Urinary bladder (tissue), 4 donors: Measurements from ENCODE around the gene CHIT1. TPM values are rescaled to one million over a fixed set of nuclear protein-coding genes. Genes with fewer than 3 reads are reported as not detected.
"Not testable (repeated sequence)": the region's sequence is repeated elsewhere in the genome, so short reads cannot be mapped to it uniquely, and the experiment has no call there.

Experiments used
- DNase-seq: peaks from one replicate; pipeline ENCODE4 v3.0.0-alpha.2; 2015; ENCODE audit errors: extremely low spot score
- H3K27ac ChIP-seq: one replicate; pipeline ENCODE4 v1.5.1; 2013; ENCODE audit warnings: low read depth, mild to moderate bottlenecking, moderate library complexity
- H3K36me3 ChIP-seq: one replicate; pipeline ENCODE4 v1.6.1; 2013; ENCODE audit warnings: mild to moderate bottlenecking, moderate library complexity; ENCODE audit not compliant: insufficient read depth
- H3K4me1 ChIP-seq: one replicate; pipeline ENCODE4 v1.6.1; 2013; ENCODE audit warnings: mild to moderate bottlenecking, moderate library complexity; ENCODE audit not compliant: insufficient read depth
- H3K4me3 ChIP-seq: one replicate; pipeline ENCODE4 v1.5.1; 2013; ENCODE audit warnings: low read depth, low read length
- WGBS: extraction: QIAGEN DNeasy Blood & Tissue Kit; methylation state at CpG from one replicate; pipeline ENCODE4 v1.1.7; 2013; 5-methylcytosine and 5-hydroxymethylcytosine counted together
- polyA plus RNA-seq: library from polyadenylated mRNA; stranded (reverse); fragments of 200-250 nt; gene quantifications from one replicate; pipeline ENCODE4 v1.2.3, GENCODE V29; 2013
- total RNA-seq: library from RNA; depleted of rRNA; stranded (reverse); fragments of >200 nt; gene quantifications from one replicate; pipeline ENCODE4 v1.2.3, GENCODE V29; 2014
- donor health status: healthy with polysubstance abuse.
- donor health status: healthy.

Gene CHIT1
- total and polyA plus RNA-seq, 2 donors: 0.11 TPM; not detected in 1

- Histone ChIP-seq H3K27ac (no peak overlapping the region), H3K4me1 (no peaks in the 10 kb centered on the region), H3K36me3 (no peaks in the 10 kb centered on the region), H3K4me3 (no peak overlapping the region)
- 36% methylated on average over 8 of the region's 8 CpGs for WGBS
- peak; percentile 43 for DNase-seq
Observed at GRCh38 chr1:203271018-203271743, 41.7 kb upstream of the CHIT1 start.

GRCh38 chr1:203270448-203270847 is 41.0 kb upstream of the CHIT1 start:
- 84% methylated on average over 4 of the region's 4 CpGs for WGBS
- Histone ChIP-seq H3K36me3 (no peaks in the 10 kb centered on the region), H3K4me3 (no peak overlapping the region), H3K27ac (no peak overlapping the region), H3K4me1 (no peaks in the 10 kb centered on the region)
- DNase-seq: no peak

DNA sequence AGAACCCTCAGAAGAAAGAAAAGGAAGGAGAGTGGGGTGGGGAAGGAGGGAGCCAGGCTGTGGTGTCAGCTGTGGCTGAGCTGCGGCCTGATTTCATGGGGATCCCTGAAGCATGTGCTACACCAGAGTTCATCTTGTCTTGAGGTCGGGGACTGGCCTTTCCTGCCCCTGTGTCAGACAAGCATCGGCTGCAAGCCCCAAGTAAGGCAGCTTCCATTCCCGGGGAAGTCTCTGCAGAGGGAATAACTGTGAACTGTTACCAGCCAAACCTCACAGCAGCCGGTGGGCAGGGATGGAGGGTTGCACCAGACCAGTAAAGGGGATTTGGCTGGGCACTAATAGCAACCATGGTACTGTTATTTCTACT is 40.2 kb upstream of the CHIT1 start:
- Histone ChIP-seq H3K27ac (no peak overlapping the region), H3K36me3 (no peaks in the 10 kb centered on the region), H3K4me3 (no peak overlapping the region), H3K4me1 (no peaks in the 10 kb centered on the region)
- WGBS: 74% methylated on average over 5 of the region's 5 CpGs
- no peak for DNase-seq

- Histone ChIP-seq H3K4me1 (no peaks in the 10 kb centered on the region), H3K4me3 (no peak overlapping the region), H3K36me3 (no peaks in the 10 kb centered on the region), H3K27ac (peak overlapping the region; percentile 51)
- peak; percentile 49 for DNase-seq
- 36% methylated on average over 5 of the region's 5 CpGs for WGBS
Observed at GRCh38 chr1:203268901-203269653, 39.6 kb upstream of the CHIT1 start.

DNA sequence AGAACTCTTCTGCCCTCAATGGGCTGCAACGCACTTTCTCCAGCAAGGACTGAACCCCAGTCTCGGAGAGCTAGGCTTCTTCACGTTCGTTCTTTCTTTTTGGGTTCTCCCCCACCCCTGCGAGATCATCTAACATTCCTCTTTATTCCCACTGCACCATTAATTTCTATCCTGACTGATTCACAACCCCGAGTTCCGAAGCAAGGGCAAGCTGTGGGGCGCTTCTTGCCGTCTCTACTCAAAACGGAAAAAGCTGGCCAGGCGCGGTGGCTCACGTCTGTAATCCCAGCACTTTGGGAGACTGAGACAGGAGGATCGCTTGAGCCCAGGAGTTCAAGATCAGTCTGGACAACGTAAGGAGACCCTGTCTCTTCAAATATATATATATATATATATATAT is 38.4 kb upstream of the CHIT1 start:
- Histone ChIP-seq H3K27ac (no peak overlapping the region), H3K4me3 (no peak overlapping the region), H3K36me3 (no peaks in the 10 kb centered on the region), H3K4me1 (no peaks in the 10 kb centered on the region)
- DNase-seq: no peak
- 45% methylated on average over 15 of the region's 15 CpGs for WGBS

GRCh38 chr1:203267347-203267846 is 37.9 kb upstream of the CHIT1 start:
- Histone ChIP-seq H3K4me3 (peak overlapping the region; percentile 47), H3K27ac (peak overlapping the region; percentile 51), H3K4me1 (no peaks in the 10 kb centered on the region), H3K36me3 (no peaks in the 10 kb centered on the region)
- 1% methylated on average over 20 of the region's 20 CpGs for WGBS
- peak; percentile 88 for DNase-seq

- H3K4me3 ChIP-seq, DNase-seq, H3K4me1 ChIP-seq, H3K27ac ChIP-seq, H3K36me3 ChIP-seq: not testable (repeated sequence)
- 50% methylated on average over 5 of the region's 5 CpGs for WGBS
Observed at GRCh38 chr1:203266140-203266539, 36.7 kb upstream of the CHIT1 start.

DNA sequence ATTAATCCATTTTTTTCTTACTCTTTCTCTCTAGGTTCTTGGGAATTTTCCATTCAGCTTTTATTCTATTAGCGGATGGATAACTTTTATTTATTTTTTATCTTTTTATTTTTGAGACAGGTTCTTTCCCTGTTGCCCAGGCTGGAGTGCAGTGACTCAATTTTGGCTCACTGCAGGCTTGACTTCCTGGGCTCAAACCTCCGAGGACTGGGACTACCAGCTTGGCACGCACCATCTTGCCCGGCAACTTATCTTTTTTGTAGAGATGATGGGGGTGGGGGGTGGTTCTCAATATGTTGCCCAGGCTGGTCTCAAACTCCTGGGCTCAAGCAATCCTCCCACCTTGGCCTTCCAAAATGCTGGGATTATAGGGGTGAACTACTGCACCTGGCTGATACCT is 36.1 kb upstream of the CHIT1 start:
- no peaks in the 10 kb centered on the region for H3K4me1 ChIP-seq
- no peak overlapping the region for H3K27ac ChIP-seq
- no peak for DNase-seq
- no peak overlapping the region for H3K4me3 ChIP-seq
- WGBS: 70% methylated on average over 4 of the region's 4 CpGs
- no peaks in the 10 kb centered on the region for H3K36me3 ChIP-seq

GRCh38 chr1:203264052-203264501 is 34.6 kb upstream of the CHIT1 start:
- WGBS: 58% methylated on average over 6 of the region's 6 CpGs
- DNase-seq: no peak
- H3K36me3 ChIP-seq: no peaks in the 10 kb centered on the region
- no peak overlapping the region for H3K4me3 ChIP-seq
- H3K27ac ChIP-seq: no peak overlapping the region
- H3K4me1 ChIP-seq: no peaks in the 10 kb centered on the region

DNA sequence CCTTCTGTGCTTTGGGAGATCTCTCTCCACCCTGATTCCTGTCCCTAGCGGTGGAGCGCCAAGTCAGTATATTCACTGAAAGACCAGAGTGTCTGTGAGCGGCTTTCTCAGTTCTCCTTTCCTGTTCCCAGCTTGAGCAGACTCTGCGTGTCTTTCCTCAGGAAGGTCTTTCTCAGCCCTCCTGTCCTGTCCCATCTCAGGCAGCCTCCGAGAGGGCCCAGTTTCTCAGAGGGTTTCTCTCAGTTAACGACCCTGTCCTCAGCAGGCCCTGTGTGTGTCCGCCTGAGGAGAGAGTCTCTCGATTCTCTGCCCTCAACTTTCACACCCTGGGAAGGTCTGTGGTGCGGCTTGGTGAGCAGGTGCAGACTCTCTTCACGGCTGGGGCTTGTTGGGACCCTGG is 34.0 kb upstream of the CHIT1 start:
- no peaks in the 10 kb centered on the region for H3K4me1 ChIP-seq
- 69% methylated on average over 10 of the region's 10 CpGs for WGBS
- DNase-seq: no peak
- H3K4me3 ChIP-seq: no peak overlapping the region
- no peak overlapping the region for H3K27ac ChIP-seq
- H3K36me3 ChIP-seq: no peaks in the 10 kb centered on the region

DNA sequence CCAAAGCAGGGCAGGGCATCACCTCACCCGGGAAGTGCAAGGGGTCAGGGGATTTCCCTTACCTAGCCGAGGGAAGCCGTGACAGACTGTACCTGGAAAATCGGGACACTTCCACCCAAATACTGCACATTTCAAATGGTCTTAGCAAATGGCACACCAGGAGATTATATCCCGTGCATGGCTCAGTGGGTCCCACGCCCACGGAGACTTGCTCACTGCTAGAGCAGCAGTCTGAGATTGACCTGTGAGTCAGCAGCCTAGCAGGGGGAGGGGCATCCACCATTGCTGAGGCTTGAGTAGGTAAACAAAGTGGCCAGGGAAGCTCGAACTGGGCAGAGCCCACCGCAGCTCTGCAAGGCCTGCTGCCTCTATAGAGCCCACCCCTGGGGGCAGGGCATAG is 27.2 kb upstream of the CHIT1 start:
- H3K4me3 ChIP-seq, H3K27ac ChIP-seq, H3K36me3 ChIP-seq, DNase-seq, H3K4me1 ChIP-seq: not testable (repeated sequence)
- WGBS: 88% methylated on average over 9 of the region's 9 CpGs

DNA sequence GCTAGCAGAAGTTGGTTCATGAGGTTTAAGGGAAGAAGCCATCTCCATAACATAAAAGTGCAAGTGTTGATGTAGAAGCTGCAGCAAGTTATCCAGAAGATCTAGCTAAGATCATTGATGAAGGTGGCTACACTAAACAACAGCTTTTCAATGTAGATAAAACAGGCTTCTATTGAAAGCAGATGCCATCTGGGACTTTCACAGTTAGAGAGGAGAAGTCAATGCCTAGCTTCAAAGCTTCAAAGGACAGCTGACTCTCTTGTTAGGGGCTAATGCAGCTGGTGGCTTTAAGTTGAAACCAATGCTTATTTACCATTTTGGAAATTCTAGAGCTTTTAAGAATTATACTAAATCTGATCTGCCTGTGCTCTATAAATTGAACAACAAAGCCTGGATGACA is 25.3 kb upstream of the CHIT1 start:
- DNase-seq, H3K4me1 ChIP-seq, H3K4me3 ChIP-seq, H3K36me3 ChIP-seq, H3K27ac ChIP-seq: not testable (repeated sequence)

GRCh38 chr1:203252678-203253077 is 23.2 kb upstream of the CHIT1 start:
- WGBS: 61% methylated on average over 3 of the region's 3 CpGs
- no peak overlapping the region for H3K27ac ChIP-seq
- H3K4me1 ChIP-seq: no peaks in the 10 kb centered on the region
- no peak overlapping the region for H3K4me3 ChIP-seq
- DNase-seq: no peak
- H3K36me3 ChIP-seq: no peaks in the 10 kb centered on the region

DNA sequence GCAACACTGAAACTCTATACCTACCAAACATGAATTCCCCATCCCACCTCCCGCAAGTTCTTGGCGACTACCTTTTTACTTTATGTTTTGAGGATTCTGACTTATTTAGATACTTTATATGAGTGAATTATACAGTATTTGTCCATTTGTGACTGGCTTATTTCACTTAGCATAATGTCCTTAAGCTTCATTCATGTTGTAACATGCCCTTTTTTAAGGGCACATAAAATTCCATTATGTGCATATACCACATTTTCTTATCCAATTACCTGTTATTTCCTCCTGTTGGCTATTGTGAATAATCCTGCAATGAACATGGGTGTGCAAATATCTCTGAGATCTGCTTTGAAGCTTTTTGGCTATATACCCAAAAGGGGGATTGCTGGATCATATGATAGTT is 22.0 kb upstream of the CHIT1 start:
- H3K4me1 ChIP-seq: no peaks in the 10 kb centered on the region
- no peak overlapping the region for H3K4me3 ChIP-seq
- H3K27ac ChIP-seq: no peak overlapping the region
- 90% methylated on average over 2 of the region's 2 CpGs for WGBS
- H3K36me3 ChIP-seq: no peaks in the 10 kb centered on the region
- no peak for DNase-seq
